ENCODE data around the gene GJA1.

DNA sequence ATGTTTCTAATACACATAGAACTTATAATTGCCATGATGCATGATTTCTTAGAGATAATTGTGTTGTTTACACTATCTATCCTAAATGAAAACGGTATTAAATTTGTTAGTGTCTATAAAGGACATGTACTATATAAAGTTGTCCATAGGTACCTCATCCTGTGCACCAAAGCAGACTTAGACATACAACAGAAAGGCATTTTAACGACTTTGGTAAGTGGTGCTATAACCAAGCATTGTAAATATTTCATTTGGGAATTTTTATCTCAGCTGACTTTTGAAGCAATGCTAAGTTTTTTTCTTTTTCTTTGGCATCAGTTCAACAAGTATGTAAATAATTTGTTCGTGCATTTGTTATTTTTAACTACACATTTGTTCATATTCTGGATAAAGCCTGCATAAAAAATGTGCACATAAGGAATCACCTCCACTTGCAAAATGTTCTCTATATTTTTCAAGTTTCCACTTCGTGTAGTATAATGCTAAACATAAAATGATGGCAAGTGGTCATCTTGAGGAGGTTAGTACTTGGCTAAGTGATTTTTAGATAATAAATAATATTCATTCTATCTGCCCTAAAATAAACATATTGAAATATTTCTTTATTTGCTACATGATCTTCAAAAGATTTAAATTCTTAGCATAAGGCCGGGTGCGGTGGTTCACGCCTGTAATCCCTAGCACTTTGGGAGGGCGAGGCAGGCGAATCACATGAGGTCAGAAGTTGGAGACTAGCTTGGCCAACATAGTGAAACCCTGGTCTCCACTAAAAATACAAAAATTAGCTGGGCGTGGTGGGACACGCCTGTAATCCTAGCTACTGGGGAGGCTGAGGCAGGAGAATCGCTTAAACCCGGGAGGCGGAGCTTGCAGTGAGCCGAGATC, 6.3 kb upstream of the GJA1 start:
- no peak for TF ChIP-seq EP300 (IDR thresholded peaks at IDR 0.05; ENCODE audit: borderline replicate concordance)
- TF ChIP-seq YY1 (IDR thresholded peaks at IDR 0.05; ENCODE audit: low read depth), result no peak
- TF ChIP-seq EGR1 (IDR thresholded peaks at IDR 0.05), result no peak
- TF ChIP-seq, protein P1, sequence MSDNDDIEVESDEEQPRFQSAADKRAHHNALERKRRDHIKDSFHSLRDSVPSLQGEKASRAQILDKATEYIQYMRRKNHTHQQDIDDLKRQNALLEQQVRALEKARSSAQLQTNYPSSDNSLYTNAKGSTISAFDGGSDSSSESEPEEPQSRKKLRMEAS (IDR thresholded peaks at IDR 0.05), result no peak
- TF ChIP-seq TAF1 (IDR thresholded peaks at IDR 0.05; ENCODE audit: low read depth), result no peak
- TF ChIP-seq FOXM1 (IDR thresholded peaks at IDR 0.05; ENCODE audit: borderline replicate concordance, low read depth), result no peak
- TF ChIP-seq, protein P2, sequence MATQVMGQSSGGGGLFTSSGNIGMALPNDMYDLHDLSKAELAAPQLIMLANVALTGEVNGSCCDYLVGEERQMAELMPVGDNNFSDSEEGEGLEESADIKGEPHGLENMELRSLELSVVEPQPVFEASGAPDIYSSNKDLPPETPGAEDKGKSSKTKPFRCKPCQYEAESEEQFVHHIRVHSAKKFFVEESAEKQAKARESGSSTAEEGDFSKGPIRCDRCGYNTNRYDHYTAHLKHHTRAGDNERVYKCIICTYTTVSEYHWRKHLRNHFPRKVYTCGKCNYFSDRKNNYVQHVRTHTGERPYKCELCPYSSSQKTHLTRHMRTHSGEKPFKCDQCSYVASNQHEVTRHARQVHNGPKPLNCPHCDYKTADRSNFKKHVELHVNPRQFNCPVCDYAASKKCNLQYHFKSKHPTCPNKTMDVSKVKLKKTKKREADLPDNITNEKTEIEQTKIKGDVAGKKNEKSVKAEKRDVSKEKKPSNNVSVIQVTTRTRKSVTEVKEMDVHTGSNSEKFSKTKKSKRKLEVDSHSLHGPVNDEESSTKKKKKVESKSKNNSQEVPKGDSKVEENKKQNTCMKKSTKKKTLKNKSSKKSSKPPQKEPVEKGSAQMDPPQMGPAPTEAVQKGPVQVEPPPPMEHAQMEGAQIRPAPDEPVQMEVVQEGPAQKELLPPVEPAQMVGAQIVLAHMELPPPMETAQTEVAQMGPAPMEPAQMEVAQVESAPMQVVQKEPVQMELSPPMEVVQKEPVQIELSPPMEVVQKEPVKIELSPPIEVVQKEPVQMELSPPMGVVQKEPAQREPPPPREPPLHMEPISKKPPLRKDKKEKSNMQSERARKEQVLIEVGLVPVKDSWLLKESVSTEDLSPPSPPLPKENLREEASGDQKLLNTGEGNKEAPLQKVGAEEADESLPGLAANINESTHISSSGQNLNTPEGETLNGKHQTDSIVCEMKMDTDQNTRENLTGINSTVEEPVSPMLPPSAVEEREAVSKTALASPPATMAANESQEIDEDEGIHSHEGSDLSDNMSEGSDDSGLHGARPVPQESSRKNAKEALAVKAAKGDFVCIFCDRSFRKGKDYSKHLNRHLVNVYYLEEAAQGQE (IDR thresholded peaks at IDR 0.05; ENCODE audit: low read depth), result no peak
- no peak for TF ChIP-seq ZBTB7A (IDR thresholded peaks at IDR 0.05; ENCODE audit: low read depth)
- TF ChIP-seq CEBPB (IDR thresholded peaks at IDR 0.05), result no peak
